AG09309 (cell line): Measurements from ENCODE around the gene POFUT1.
"Not testable (repeated sequence)": the region's sequence is repeated elsewhere in the genome, so short reads cannot be mapped to it uniquely, and the experiment has no call there.

ENCODE experiments used
- DNase-seq: peaks from one replicate; pipeline ENCODE4 v3.0.0-alpha.2; 2010; ENCODE audit warnings: low read depth
- H3K4me3 ChIP-seq: 2 replicates; pipeline ENCODE4 v1.5.1; 2011; ENCODE audit warnings: mild to moderate bottlenecking, low read depth, low read length, moderate library complexity; ENCODE audit not compliant: control insufficient read depth
- CTCF ChIP-seq: IDR thresholded peaks from 2 replicates; pipeline ENCODE4 v1.5.1; 2011; ENCODE audit warnings: mild to moderate bottlenecking, low read depth, low read length, inconsistent platforms; ENCODE audit not compliant: insufficient read depth, control insufficient read depth; ENCODE audit errors: missing control alignments

The POFUT1 gene

GRCh38 chr20:32241807-32242206 lies 34.1 kb downstream of the POFUT1 start:
- DNase-seq, result no peak
- H3K4me3 ChIP-seq, result no peak overlapping the region
- no peak for TF ChIP-seq CTCF

GRCh38 chr20:32244150-32244823 lies 36.6 kb downstream of the POFUT1 start:
- no peak overlapping the region for H3K4me3 ChIP-seq
- TF ChIP-seq CTCF, result no peak
- no peak for DNase-seq

- no peak overlapping the region for H3K4me3 ChIP-seq
- no peak for TF ChIP-seq CTCF
- no peak for DNase-seq
Measured at GRCh38 chr20:32244959-32245358, 37.3 kb downstream of the POFUT1 start.

GRCh38 chr20:32246208-32246607 lies 38.5 kb downstream of the POFUT1 start:
- not testable (repeated sequence) for H3K4me3 ChIP-seq, DNase-seq

GRCh38 chr20:32248043-32248442 lies 40.4 kb downstream of the POFUT1 start:
- no peak for DNase-seq
- TF ChIP-seq CTCF, result no peak
- no peak overlapping the region for H3K4me3 ChIP-seq

- no peak overlapping the region for H3K4me3 ChIP-seq
- no peak for TF ChIP-seq CTCF
- no peak for DNase-seq
Measured at GRCh38 chr20:32249030-32249738, 41.5 kb downstream of the POFUT1 start.

- H3K4me3 ChIP-seq, result no peak overlapping the region
- no peak for TF ChIP-seq CTCF
- DNase-seq, result no peak
Measured at GRCh38 chr20:32251470-32251869, 43.8 kb downstream of the POFUT1 start.
